Lower lobe of right lung (tissue), 2 donors: Measurements from ENCODE around the gene PADI1. TPM values are rescaled to one million over a fixed set of nuclear protein-coding genes. Genes with fewer than 3 reads are reported as not detected.

Source experiments
- ATAC-seq, 2 donors: fragments of 200-7000 bp; cut with Tn5 transposase; one replicate each; pipeline ENCODE4 v1.9.1; 2020 to 2022; ENCODE audit warnings: mild to moderate bottlenecking in 2 of 2, moderate library complexity in 2 of 2
- DNase-seq: peaks from one replicate; pipeline ENCODE4 v3.0.0-alpha.2; 2020
- H3K27ac ChIP-seq: fragments of 200-600 bp; one replicate; pipeline ENCODE4 v1.8.0; 2022
- H3K27me3 ChIP-seq: fragments of 200-600 bp; one replicate; pipeline ENCODE4 v1.8.0; 2022; ENCODE audit warnings: low read depth
- H3K36me3 ChIP-seq: fragments of 200-600 bp; one replicate; pipeline ENCODE4 v1.8.0; 2022; ENCODE audit warnings: mild to moderate bottlenecking
- H3K4me1 ChIP-seq: fragments of 200-600 bp; one replicate; pipeline ENCODE4 v1.8.0; 2022
- H3K4me3 ChIP-seq: fragments of 200-600 bp; one replicate; pipeline ENCODE4 v1.8.0; 2022; ENCODE audit warnings: mild to moderate bottlenecking
- H3K9me3 ChIP-seq: fragments of 200-600 bp; one replicate; pipeline ENCODE4 v1.8.0; 2022
- intact Hi-C: fragments of 100-400 bp; cut with DNase I; formaldehyde crosslinking; loops from one replicate; pipeline ENCODE4 v1.11.0; 2022
- total RNA-seq: library from RNA; stranded (reverse); fragmentation: NEBNext Ultra II Directional; extraction: Animal tissue kit (Norgen Biotek cat#: 25700); gene quantifications from one replicate; pipeline ENCODE4 v1.2.1, GENCODE V29; 2021
- TF ChIP-seq, protein P1 (sequence below): fragments of 200-600 bp; IDR thresholded peaks from one replicate; pipeline ENCODE4 v1.8.0; 2022; ENCODE audit warnings: antibody characterized with exemption, mild to moderate bottlenecking
- donor health status: DM: no; HTN: yes; CAD: no; lungs with severe emphysema.

Gene PADI1
- total RNA-seq, 1 donor from 2014 or later: not detected

DNA sequence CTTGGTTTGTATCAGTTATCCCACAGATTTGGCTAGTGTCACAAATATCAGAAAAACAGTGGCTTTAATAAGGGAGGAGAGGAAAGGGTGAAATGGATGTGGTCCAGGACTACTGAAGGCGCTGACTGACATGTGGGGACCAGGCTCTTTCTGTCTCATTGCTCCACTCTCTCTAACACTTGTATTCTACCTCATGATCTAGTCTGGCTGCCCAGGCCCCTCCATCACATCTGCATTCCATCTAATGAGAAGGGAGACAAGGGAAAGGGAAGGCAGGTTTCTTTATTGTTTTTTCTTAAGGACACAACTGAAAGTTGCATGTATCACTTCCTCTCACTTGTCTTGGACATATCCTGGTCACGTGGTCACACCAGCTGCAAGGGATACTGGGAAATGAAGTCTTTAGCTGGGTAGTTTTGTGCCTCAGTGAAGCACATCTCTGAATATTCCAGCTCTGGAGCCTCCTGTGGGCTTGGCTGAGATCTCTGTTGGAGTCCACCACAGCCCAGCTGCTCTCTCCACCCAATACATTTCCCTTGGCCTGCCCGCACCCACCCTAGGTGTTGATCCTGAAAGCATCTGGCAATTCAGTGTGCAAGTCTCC lies 43.7 kb upstream of the PADI1 start:
- no peaks in the 10 kb centered on the region for H3K27me3 ChIP-seq
- intact Hi-C loops: no loop called here
- no peak overlapping the region for H3K27ac ChIP-seq
- H3K9me3 ChIP-seq: peaks cover under 1% of the 10 kb centered on the region
- TF ChIP-seq, protein P1, sequence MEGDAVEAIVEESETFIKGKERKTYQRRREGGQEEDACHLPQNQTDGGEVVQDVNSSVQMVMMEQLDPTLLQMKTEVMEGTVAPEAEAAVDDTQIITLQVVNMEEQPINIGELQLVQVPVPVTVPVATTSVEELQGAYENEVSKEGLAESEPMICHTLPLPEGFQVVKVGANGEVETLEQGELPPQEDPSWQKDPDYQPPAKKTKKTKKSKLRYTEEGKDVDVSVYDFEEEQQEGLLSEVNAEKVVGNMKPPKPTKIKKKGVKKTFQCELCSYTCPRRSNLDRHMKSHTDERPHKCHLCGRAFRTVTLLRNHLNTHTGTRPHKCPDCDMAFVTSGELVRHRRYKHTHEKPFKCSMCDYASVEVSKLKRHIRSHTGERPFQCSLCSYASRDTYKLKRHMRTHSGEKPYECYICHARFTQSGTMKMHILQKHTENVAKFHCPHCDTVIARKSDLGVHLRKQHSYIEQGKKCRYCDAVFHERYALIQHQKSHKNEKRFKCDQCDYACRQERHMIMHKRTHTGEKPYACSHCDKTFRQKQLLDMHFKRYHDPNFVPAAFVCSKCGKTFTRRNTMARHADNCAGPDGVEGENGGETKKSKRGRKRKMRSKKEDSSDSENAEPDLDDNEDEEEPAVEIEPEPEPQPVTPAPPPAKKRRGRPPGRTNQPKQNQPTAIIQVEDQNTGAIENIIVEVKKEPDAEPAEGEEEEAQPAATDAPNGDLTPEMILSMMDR: no peak
- DNase-seq (no peak), ATAC-seq (no peak)
- no peaks in the 10 kb centered on the region for H3K4me1 ChIP-seq
- H3K4me3 ChIP-seq: no peak overlapping the region
- no peaks in the 10 kb centered on the region for H3K36me3 ChIP-seq

DNA sequence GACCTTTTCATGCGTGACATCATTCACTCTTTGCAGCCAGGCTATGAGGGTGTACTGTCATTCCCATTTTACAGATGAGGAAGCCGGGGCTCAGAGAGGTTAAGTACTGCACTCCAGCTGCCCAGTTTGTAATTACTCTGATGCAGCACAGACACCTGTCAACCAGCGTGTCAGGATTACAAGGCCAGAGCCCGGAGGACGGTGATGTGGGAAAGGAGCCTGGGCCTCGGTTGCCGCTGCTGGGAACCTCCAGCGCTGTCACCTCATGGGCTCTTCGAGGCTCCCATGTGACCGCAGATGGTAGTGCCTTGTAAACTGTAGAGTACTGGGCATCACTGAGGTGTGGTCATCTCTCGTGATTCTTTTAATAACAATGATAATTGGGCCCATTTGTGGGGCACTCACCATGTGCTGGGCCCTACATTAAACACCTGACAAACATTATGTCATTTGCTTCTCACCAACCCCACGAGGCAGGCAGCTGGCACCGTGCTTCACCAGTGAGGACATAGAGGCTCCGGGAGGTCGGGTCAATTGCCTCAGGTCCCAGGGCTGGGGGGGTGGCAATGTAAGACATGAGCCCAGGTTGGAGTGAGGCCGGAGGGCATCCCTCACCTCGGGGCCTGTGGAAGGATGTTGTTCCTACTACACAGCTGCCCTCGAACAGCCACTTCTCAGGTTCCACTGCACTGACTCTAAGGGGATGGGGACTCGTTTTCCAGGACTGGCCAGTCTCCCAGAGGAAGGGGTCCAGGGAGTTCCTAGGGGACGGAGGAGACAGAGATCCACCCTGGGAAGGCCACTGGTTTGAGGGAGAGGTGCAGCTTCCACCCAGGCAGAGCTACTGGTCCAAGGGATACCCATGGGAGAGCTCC lies 42.8 kb upstream of the PADI1 start:
- intact Hi-C loops: no loop called here
- H3K36me3 ChIP-seq: no peaks in the 10 kb centered on the region
- ATAC-seq (no peak), DNase-seq (no peak)
- H3K27me3 ChIP-seq: no peaks in the 10 kb centered on the region
- TF ChIP-seq, protein P1: no peak
- no peak overlapping the region for H3K4me3 ChIP-seq
- no peaks in the 10 kb centered on the region for H3K4me1 ChIP-seq
- no peaks in the 10 kb centered on the region for H3K9me3 ChIP-seq
- H3K27ac ChIP-seq: no peak overlapping the region

DNA sequence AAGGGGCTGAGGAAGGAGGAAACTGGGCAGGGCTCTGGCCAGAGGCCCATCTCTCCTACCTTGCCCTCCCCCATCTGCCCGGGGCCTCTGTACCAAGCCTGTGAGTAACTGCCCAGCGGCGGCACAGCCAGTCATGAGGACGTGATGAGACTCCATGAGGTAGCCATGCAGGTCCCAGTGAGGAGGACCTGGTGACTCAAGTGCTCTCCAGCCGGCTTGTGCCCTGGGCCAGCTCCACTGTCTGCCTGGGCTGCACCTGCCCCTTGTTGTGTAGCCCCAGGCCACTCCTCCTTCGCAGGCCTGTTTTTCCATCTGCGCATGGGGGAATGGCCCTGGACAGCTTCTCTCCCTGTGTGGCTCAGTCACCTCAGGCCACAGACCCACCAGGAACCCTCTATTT lies 42.0 kb upstream of the PADI1 start:
- TF ChIP-seq, protein P1: no peak
- Histone ChIP-seq H3K27me3 (peaks cover 4% of the 10 kb centered on the region), H3K27ac (no peak overlapping the region), H3K4me3 (no peak overlapping the region), H3K9me3 (no peaks in the 10 kb centered on the region), H3K4me1 (no peaks in the 10 kb centered on the region), H3K36me3 (no peaks in the 10 kb centered on the region)
- DNase-seq (no peak), ATAC-seq (peak in 1 of 2 donors; percentile 31)
- intact Hi-C loops: no loop called here

DNA sequence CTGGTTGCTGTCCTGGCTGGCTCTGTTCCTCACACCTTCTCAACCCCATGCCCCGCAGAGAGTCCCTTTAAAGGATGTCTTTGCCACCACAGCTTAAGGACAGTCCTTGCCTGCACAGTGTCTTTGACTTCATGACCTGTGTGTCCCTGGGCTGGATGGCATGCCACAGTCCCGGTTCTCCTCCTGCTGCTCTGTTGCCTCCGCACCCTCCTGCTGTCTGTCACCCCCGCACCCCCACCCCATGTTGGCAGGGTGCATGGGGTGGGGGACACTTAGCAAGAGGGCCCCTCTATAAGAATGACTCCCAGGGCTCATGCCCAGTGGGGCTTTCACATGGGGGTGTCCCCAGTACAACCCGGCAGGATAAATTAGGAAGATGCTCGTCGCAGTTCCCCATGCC lies 41.6 kb upstream of the PADI1 start:
- intact Hi-C loops: no loop called here
- Histone ChIP-seq H3K4me3 (no peak overlapping the region), H3K9me3 (no peaks in the 10 kb centered on the region), H3K27ac (no peak overlapping the region), H3K36me3 (no peaks in the 10 kb centered on the region), H3K4me1 (no peaks in the 10 kb centered on the region), H3K27me3 (peaks cover 4% of the 10 kb centered on the region)
- ATAC-seq (no peak), DNase-seq (no peak)
- TF ChIP-seq, protein P1: no peak

DNA sequence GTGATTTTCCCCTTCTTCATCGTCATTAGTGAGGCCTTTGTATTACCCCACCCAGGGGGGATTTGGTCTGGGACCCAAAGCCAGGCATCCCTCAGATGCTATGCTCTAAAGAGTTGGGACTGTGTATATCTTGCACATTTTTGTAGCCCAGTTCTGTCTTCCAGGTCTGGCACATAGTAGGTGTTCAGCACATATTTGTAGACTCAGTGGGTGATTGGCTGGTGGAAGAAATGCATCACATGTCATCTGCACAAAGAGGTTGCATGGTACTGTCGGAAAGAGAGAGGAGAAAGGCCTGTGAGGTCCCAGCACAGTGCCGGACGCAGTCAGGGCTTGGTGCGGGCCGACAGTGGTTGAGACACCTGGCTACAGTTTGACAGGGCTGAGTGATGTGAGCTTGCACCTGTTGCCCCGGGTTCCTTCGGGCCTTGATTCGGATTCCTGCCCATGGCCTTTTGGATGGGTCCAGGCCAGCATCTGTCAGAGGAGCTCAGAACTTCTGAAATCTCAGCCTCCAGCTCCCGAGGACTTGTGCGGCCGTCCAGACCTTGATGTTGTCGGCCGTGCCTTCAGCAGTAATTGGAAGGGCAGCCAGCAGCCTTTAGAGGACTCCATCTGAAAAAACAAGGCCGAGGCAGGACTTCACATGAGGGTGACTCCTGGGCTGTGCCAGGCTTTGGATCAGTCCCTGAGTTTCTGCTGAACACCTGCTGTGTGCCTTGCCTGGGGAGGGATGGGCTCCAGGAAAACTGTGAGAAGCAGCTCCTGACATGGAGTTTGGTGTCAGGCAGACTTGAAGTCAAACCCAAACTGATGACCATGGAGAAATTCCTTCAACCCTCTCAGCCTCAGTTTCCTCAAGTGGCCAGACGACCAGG lies 40.9 kb upstream of the PADI1 start:
- intact Hi-C loops: no loop called here
- H3K36me3 ChIP-seq: no peaks in the 10 kb centered on the region
- no peak overlapping the region for H3K4me3 ChIP-seq
- DNase-seq: no peak
- TF ChIP-seq, protein P1: no peak
- H3K27ac ChIP-seq: no peak overlapping the region
- peaks cover 4% of the 10 kb centered on the region for H3K27me3 ChIP-seq
- ATAC-seq: no peak
- no peaks in the 10 kb centered on the region for H3K9me3 ChIP-seq
- no peaks in the 10 kb centered on the region for H3K4me1 ChIP-seq
